Stimulated activated naive CD8-positive, alpha-beta T cell treated with anti-CD3 and anti-CD28 coated beads, Interleukin-15, Interleukin-2, amounts not matched to agents 100 U/mL and 50 U/mL, for 24 hours (primary cell): ENCODE results near the gene SLC16A14.

Experiments
- ATAC-seq: fragments of 150-1000 bp; cut with Tn5 transposase; one replicate; pipeline ENCODE4 v1.10.0; 2021
- DNase-seq: peaks from one replicate; pipeline ENCODE4 v3.0.0; 2021

The SLC16A14 gene

GRCh38 chr2:230023313-230023712 is 45.4 kb downstream of the SLC16A14 start:
- ATAC-seq, result no peak

GRCh38 chr2:230019742-230020141 is 49.0 kb downstream of the SLC16A14 start:
- DNase-seq (no peak), ATAC-seq (no peak)

More at GRCh38 chr2:230023313-230023712, 45.4 kb downstream of the SLC16A14 start:
- DNase-seq, result no peak

- no peak for ATAC-seq
- no peak for DNase-seq
Observed at GRCh38 chr2:230018153-230018552, 50.6 kb downstream of the SLC16A14 start.

GRCh38 chr2:230016844-230017243 is 51.9 kb downstream of the SLC16A14 start:
- DNase-seq (no peak), ATAC-seq (no peak)

- no peak for ATAC-seq
- DNase-seq, result no peak
Observed at GRCh38 chr2:230012267-230012884, 56.3 kb downstream of the SLC16A14 start.

- ATAC-seq (no peak), DNase-seq (no peak)
Observed at GRCh38 chr2:230011617-230012016, 57.1 kb downstream of the SLC16A14 start.

- no peak for DNase-seq
- no peak for ATAC-seq
Observed at GRCh38 chr2:230010501-230010900, 58.2 kb downstream of the SLC16A14 start.

GRCh38 chr2:230008708-230009066 is 60.0 kb downstream of the SLC16A14 start:
- no peak for DNase-seq

GRCh38 chr2:230007931-230008707 is 60.6 kb downstream of the SLC16A14 start:
- DNase-seq (peak; percentile 90), ATAC-seq (no peak)

More at GRCh38 chr2:230008708-230009066, 60.0 kb downstream of the SLC16A14 start:
- no peak for ATAC-seq

- ATAC-seq, result peak; percentile 36
- DNase-seq, result no peak
Observed at GRCh38 chr2:230000118-230000841, 68.4 kb downstream of the SLC16A14 start.

- ATAC-seq (no peak), DNase-seq (no peak)
Observed at GRCh38 chr2:229997565-229997964, 71.2 kb downstream of the SLC16A14 start.

- DNase-seq, result no peak
- ATAC-seq, result no peak
Observed at GRCh38 chr2:229996320-229996719, 72.4 kb downstream of the SLC16A14 start.

- ATAC-seq (no peak), DNase-seq (no peak)
Observed at GRCh38 chr2:229993236-229993635, 75.5 kb downstream of the SLC16A14 start.
